GM10266 (cell line): Measurements from ENCODE around the gene COA3.
A peak's percentile ranks its signal among the peaks of the same experiment; 100 is the strongest.

Experiments used
- DNase-seq: peaks from one replicate; pipeline ENCODE4 v3.0.0; 2012; ENCODE audit errors: extremely low spot score
- TF ChIP-seq, protein P1 (sequence below): IDR thresholded peaks from 2 replicates; pipeline ENCODE4 v1.5.1; 2012; ENCODE audit warnings: mild to moderate bottlenecking, low read depth; ENCODE audit not compliant: control insufficient read depth, insufficient read depth; ENCODE audit errors: missing control alignments

COA3 gene, protein sequence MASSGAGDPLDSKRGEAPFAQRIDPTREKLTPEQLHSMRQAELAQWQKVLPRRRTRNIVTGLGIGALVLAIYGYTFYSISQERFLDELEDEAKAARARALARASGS

DNA sequence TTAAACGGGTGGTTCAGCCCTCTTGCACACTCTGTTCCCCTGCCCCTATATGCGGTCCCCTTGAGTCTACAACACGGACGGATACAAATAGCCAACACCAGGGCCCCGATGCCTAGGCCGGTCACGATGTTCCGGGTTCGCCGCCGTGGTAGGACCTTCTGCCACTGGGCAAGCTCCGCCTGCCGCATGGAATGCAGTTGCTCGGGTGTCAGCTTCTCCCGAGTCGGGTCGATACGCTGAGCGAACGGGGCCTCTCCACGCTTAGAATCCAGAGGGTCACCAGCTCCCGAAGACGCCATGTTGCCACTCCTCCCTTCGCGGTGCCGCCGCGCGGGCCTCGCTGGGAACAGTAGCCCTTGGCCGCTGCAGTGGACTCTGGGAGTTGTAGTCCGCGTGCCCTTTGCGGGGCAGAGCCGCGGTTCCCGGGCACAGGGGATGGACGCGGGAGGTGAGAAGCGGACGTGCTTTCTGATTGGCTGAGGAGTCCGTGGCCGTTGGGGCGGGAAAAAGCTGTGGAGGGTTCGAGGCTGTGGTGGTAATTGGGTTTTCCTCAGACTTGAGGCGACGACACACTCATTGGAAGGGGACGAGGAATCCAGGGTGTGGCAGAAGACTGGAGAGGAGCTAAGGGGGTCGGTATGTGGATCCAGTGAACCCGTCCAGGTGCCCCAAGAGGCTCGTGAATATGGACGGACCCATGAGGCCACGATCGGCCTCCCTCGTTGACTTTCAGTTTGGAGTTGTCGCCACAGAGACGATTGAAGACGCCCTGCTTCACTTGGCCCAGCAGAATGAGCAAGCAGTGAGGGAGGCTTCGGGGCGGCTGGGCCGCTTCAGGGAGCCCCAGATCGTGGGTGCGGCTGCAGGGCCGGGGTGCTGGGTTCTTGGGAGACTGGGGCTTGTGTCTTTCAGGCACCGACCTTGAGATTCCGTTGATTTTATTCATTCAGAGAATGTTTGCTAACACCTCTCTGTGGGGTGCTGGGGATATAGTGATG, at the start of gene COA3, which contains the start of gene CNTD1:
COA3 (minus strand) TSS at position 322 of the 998 bp plus-strand sequence; CDS start at position 299, 23 bp downstream.
CNTD1 (plus strand) TSS at position 479 of the 998 bp plus-strand sequence; CDS start at position 686, 207 bp downstream.
- TF ChIP-seq, protein P1, sequence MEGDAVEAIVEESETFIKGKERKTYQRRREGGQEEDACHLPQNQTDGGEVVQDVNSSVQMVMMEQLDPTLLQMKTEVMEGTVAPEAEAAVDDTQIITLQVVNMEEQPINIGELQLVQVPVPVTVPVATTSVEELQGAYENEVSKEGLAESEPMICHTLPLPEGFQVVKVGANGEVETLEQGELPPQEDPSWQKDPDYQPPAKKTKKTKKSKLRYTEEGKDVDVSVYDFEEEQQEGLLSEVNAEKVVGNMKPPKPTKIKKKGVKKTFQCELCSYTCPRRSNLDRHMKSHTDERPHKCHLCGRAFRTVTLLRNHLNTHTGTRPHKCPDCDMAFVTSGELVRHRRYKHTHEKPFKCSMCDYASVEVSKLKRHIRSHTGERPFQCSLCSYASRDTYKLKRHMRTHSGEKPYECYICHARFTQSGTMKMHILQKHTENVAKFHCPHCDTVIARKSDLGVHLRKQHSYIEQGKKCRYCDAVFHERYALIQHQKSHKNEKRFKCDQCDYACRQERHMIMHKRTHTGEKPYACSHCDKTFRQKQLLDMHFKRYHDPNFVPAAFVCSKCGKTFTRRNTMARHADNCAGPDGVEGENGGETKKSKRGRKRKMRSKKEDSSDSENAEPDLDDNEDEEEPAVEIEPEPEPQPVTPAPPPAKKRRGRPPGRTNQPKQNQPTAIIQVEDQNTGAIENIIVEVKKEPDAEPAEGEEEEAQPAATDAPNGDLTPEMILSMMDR = no peak
- peak; percentile 91 for DNase-seq

DNA sequence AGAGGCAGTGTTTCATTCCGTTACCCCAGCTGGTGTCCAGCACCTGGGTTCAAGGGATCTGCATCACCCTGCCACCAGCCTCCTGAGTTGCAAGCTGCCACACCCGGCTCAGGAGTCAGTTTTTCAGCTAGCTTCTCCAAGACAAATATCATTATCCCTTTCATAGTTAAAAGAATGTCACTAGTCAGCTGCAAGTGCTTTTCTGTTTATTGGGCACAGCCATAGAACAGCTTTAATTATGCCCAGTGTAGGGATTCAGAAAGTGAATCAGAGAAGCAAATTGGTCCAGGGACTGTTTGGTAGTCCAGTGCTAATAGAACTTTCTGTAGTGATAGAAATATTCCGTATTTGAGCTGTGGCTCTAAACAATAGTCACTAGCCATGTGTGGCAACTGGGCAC, 49.6 kb upstream of the COA3 start:
- TF ChIP-seq, protein P1 = no peak
- no peak for DNase-seq

DNA sequence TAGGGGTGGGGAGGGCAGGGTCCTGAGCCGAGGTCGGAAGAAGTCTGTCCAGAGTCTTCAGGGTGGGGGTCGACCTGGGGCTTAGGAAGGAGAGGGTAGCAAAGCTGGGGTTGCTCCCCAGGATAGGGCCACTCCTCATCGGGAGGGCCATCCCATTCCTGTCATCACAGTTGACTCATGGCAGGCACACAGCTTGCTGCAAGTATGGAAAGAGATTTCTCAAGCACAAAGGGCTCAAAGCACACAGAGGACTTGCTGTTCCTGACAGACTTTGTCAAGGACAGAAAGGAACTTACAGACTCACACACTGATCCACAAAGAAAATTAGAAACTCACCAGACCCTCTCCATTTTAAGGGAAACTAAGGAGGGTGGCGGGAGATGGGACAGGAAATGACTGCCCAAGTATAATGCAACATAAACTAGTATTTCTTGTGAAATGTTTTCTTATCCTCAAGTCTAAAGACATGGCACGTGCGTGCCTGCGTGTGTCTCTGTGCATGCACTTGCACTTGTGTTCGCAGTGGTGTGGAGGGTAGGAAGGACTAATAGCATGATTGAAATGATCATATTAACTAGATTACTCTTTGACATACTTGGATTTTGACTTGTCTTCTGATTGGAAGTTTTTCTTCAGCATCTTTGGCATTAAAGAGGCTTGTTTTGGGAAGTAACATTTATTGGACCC, 48.2 kb upstream of the COA3 start:
- DNase-seq = no peak
- TF ChIP-seq, protein P1 = no peak

DNA sequence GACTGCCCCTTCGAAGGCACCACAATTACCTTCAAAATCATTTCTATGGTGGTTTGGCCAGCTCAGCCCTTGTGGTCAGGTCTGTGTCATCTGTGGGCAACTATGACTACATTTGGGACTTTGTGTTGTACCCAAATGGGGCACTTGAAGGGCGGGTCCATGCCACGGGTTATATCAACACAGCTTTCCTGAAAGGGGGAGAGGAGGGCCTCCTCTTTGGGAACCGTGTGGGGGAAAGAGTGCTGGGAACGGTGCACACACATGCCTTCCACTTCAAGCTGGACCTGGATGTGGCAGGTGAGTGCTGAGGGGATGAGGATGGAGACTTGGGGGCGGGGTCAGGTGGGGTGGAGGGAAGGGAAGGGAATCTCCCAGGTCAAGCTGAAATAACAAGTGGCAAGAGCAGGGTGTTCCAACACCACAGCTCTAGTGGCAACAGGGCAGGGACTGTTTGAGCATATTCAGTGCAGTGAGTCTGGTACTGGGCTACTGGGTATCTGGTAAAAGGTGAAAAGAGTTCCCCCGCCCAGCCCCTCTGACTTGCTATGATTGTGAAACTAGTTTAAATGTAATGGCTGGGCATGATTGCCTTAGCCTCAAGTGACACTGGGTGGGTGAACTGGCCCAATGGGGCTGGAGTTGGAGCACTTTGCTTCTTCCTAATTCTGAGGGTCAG, 47.6 kb upstream of the COA3 start:
- DNase-seq = no peak
- TF ChIP-seq, protein P1 = no peak

DNA sequence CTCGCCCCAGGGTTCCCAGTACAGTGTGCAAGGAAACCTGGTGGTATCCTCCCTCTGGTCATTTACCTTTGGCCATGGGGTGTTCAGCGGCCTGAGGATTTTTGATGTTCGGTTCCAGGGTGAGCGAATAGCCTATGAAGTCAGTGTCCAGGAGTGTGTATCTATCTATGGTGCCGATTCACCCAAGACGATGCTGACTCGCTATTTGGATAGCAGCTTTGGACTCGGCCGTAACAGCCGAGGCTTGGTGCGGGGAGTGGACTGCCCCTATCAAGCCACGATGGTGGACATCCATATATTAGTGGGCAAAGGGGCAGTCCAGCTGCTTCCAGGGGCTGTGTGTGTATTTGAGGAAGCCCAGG, 47.0 kb upstream of the COA3 start:
- no peak for DNase-seq
- TF ChIP-seq, protein P1 = no peak

DNA sequence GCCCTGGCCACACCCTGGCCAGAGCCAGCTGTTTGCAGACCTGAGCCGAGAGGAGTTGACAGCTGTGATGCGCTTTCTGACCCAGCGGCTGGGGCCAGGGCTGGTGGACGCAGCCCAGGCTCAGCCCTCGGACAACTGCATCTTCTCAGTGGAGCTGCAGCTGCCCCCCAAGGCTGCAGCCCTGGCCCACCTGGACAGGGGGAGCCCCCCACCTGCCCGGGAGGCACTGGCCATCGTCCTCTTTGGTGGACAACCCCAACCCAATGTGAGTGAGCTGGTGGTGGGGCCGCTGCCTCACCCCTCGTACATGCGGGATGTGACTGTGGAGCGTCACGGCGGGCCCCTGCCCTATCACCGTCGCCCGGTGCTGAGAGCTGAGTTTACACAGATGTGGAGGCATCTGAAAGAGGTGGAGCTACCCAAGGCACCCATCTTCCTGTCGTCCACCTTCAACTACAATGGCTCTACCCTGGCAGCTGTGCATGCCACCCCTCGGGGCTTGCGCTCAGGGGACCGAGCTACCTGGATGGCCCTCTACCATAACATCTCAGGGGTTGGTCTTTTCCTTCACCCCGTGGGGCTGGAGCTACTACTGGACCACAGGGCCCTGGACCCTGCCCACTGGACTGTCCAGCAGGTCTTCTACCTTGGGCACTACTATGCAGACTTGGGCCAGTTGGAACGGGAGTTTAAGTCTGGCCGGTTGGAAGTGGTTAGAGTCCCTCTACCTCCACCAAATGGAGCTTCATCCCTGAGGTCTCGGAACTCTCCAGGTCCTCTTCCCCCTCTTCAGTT, 46.5 kb upstream of the COA3 start:
- DNase-seq = no peak
- TF ChIP-seq, protein P1 = no peak
